ENCODE measurements around the gene CRYGS. TPM values are rescaled to one million over a fixed set of nuclear protein-coding genes. Genes with fewer than 3 reads are reported as not detected.

Gene CRYGS
- total and polyA plus RNA-seq, 10 donors: 4.2 to 24.8 (median 6.8) TPM

- Histone ChIP-seq H3K36me3 (no peaks in the 10 kb centered on the region), H3K4me1 (peaks cover 0 to 16% (median 10%) of the 10 kb centered on the region in 6 donors), H3K27me3 (replicated peaks in 1 of 7) (peaks cover 0 to 4% (median 0%) of the 10 kb centered on the region in 7 donors), H3K4me3 (no peak overlapping the region), H3K9me3 (peaks cover 0 to 3% (median 0%) of the 10 kb centered on the region in 8 donors), H3K27ac (no peak overlapping the region)
- no peak for TF ChIP-seq POLR2A (IDR thresholded peaks at IDR 0.05)
- no peak for TF ChIP-seq POLR2AphosphoS5 (IDR thresholded peaks at IDR 0.05)
- TF ChIP-seq CTCF (IDR thresholded peaks at IDR 0.05 in 8 of 11, conservative IDR thresholded peaks at IDR 0.05 in 3 of 11): no peak
- 53 to 80% (median 76%) methylated on average over 5 of the region's 5 CpGs for WGBS, 5 donors
- no peak for DNase-seq
- intact Hi-C loops (cut with DNase I; ENCODE audit: low total_unique reads): no loop called here
These were observed 32.5 kb downstream of the CRYGS start for GRCh38 chr3:186511702-186512101.

- H3K27me3 ChIP-seq (replicated peaks in 1 of 7): peaks cover 0 to 4% (median 0%) of the 10 kb centered on the region in 7 donors
- DNase-seq: no peak
- H3K4me3 ChIP-seq: no peak overlapping the region
- WGBS, 5 donors: 72 to 79% (median 77%) methylated on average over 4 of the region's 4 CpGs
- H3K4me1 ChIP-seq: peaks cover 0 to 16% (median 10%) of the 10 kb centered on the region in 6 donors
- no peaks in the 10 kb centered on the region for H3K9me3 ChIP-seq
- H3K27ac ChIP-seq: no peak overlapping the region
- no peak for TF ChIP-seq POLR2A (IDR thresholded peaks at IDR 0.05)
- no peak for TF ChIP-seq POLR2AphosphoS5 (IDR thresholded peaks at IDR 0.05)
- TF ChIP-seq CTCF (IDR thresholded peaks at IDR 0.05 in 8 of 11, conservative IDR thresholded peaks at IDR 0.05 in 3 of 11): no peak
- H3K36me3 ChIP-seq: no peaks in the 10 kb centered on the region
- intact Hi-C loops (cut with DNase I; ENCODE audit: low total_unique reads): no loop called here
These were observed 32.9 kb downstream of the CRYGS start for GRCh38 chr3:186511245-186511644.

GRCh38 chr3:186510374-186511079 lies 33.7 kb downstream of the CRYGS start:
- Histone ChIP-seq H3K4me1 (peaks cover 0 to 12% (median 7%) of the 10 kb centered on the region in 6 donors), H3K9me3 (no peaks in the 10 kb centered on the region), H3K36me3 (no peaks in the 10 kb centered on the region), H3K27ac (no peak overlapping the region), H3K27me3 (replicated peaks in 1 of 7) (peaks cover 0 to 4% (median 0%) of the 10 kb centered on the region in 7 donors), H3K4me3 (no peak overlapping the region)
- TF ChIP-seq CTCF (IDR thresholded peaks at IDR 0.05 in 8 of 11, conservative IDR thresholded peaks at IDR 0.05 in 3 of 11) (no peak), POLR2A (IDR thresholded peaks at IDR 0.05) (no peak), POLR2AphosphoS5 (IDR thresholded peaks at IDR 0.05) (no peak)
- WGBS, 5 donors: 60 to 80% (median 73%) methylated on average over 9 of the region's 9 CpGs
- intact Hi-C loops (cut with DNase I; ENCODE audit: low total_unique reads): no loop called here
- no peak for DNase-seq

GRCh38 chr3:186509423-186509822 lies 34.8 kb downstream of the CRYGS start:
- Histone ChIP-seq H3K36me3 (no peaks in the 10 kb centered on the region), H3K9me3 (no peaks in the 10 kb centered on the region), H3K27ac (no peak overlapping the region), H3K4me3 (no peak overlapping the region), H3K27me3 (replicated peaks in 1 of 7) (peaks cover 0 to 4% (median 0%) of the 10 kb centered on the region in 7 donors), H3K4me1 (peaks cover 0 to 1% (median 0%) of the 10 kb centered on the region in 6 donors)
- 51 to 61% (median 52%) methylated on average over 2 of the region's 2 CpGs for WGBS, 5 donors
- no peak for DNase-seq
- intact Hi-C loops (cut with DNase I; ENCODE audit: low total_unique reads): no loop called here
- TF ChIP-seq POLR2AphosphoS5 (IDR thresholded peaks at IDR 0.05) (no peak), POLR2A (IDR thresholded peaks at IDR 0.05) (no peak), CTCF (IDR thresholded peaks at IDR 0.05 in 8 of 11, conservative IDR thresholded peaks at IDR 0.05 in 3 of 11) (no peak)

Data from spleen (tissue), 11 donors.